ENCODE measurements around the gene TMEM86A. TPM values are rescaled to one million over a fixed set of nuclear protein-coding genes. Genes with fewer than 3 reads are reported as not detected.
"Not testable (repeated sequence)": the region's sequence is repeated elsewhere in the genome, so short reads cannot be mapped to it uniquely, and the experiment has no call there.

Gene TMEM86A
- polyA plus RNA-seq, 2 of the 4 experiments (the other 2 are of a cell fraction), result 0.10 to 0.41 TPM

- ChIA-PET CTCF (no interaction called here), POLR2A (no interaction called here)
- ATAC-seq (no peak), DNase-seq (ENCODE audit: low read depth in 1 of 2, low spot score in 1 of 2) (no peak), FAIRE-seq (no peak)
- no peak overlapping the region for H3K27ac ChIP-seq
- H3K9me3 ChIP-seq, result no peaks in the 10 kb centered on the region
- 36% methylated on average over 5 of the region's 5 CpGs for WGBS (ENCODE audit: missing lambda C conversion rate)
- H3K4me2 ChIP-seq, result no peak overlapping the region
- H3K4me1 ChIP-seq, result no peaks in the 10 kb centered on the region
- no peak for TF ChIP-seq NR3C1 (IDR thresholded peaks at IDR 0.05)
- no peak for TF ChIP-seq CHD2 (IDR thresholded peaks at IDR 0.05; ENCODE audit: low read length, partially characterized antibody)
- no peak for TF ChIP-seq PBX3 (IDR thresholded peaks at IDR 0.05)
- TF ChIP-seq KDM5A (IDR thresholded peaks at IDR 0.05), result no peak
- no peak for TF ChIP-seq RCOR1 (IDR thresholded peaks at IDR 0.05; ENCODE audit: low read depth, low read length)
- TF ChIP-seq EP300 (IDR thresholded peaks at IDR 0.05), result no peak
- H3K4me3 ChIP-seq, result no peak overlapping the region
Observed at GRCh38 chr11:18657673-18658072, 40.9 kb upstream of the TMEM86A start.

DNA sequence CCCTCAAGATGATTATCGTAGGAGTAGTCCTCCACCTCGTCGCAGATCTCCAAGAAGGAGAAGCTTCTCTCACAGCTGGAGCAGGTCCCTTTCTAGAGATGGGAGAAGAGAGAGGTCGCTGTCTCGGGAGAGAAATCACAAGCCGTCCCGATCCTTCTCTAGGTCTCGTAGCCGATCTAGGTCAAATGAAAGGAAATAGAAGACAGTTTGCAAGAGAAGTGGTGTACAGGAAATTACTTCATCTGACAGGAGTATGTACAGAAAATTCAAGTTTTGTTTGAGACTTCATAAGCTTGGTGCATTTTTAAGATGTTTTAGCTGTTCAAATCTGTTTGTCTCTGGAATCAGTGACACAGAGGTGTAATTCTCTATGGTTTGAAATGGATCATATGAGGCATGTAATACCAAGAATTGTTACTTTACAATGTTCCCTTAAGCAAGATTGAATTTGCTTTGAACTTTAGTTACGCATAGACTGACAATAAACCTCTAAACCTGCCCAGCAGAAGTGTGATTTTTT is 33.2 kb upstream of the TMEM86A start:
- CTCF ChIA-PET, result not testable (repeated sequence)
- 80% methylated on average over 10 of the region's 10 CpGs for WGBS (ENCODE audit: missing lambda C conversion rate)

DNA sequence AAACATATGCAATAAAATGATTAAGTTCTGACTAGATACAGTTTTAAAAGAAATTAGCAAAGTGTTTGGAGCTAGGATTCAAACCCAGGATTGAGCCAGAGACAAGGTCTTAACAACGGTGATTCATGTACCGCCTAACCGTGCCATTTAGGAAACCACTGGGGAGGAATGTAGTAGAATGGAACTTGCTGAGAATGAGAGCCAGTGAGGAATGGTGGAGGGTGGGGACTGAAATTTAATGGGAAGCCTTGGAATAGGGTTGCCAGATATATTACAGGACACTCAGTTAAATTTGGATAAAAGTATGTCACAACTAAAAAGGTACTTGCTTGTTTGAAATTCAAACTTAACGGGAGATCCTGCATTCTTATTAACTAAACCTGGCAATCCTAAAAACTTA is 30.4 kb upstream of the TMEM86A start:
- no peak overlapping the region for H3K4me2 ChIP-seq
- no peak overlapping the region for H3K4me3 ChIP-seq
- ChIA-PET CTCF (no interaction called here), POLR2A (no interaction called here)
- TF ChIP-seq KDM5A (IDR thresholded peaks at IDR 0.05) (no peak), SREBF2 (IDR thresholded peaks at IDR 0.05) (no peak), ZSCAN20 (CRISPR knock-in tag; IDR thresholded peaks at IDR 0.05) (no peak), HEYL (CRISPR knock-in tag; IDR thresholded peaks at IDR 0.05) (no peak), FOSL2 (IDR thresholded peaks at IDR 0.05) (no peak), FOSL2 (CRISPR knock-in tag; IDR thresholded peaks at IDR 0.05) (no peak), CHD2 (IDR thresholded peaks at IDR 0.05; ENCODE audit: low read length, partially characterized antibody) (no peak), EHMT2 (IDR thresholded peaks at IDR 0.05; ENCODE audit: low read depth) (no peak), JUN (IDR thresholded peaks at IDR 0.05) (no peak), KDM1A (IDR thresholded peaks at IDR 0.05; ENCODE audit: low read depth) (no peak), JUNB (IDR thresholded peaks at IDR 0.05) (no peak), FOSB (CRISPR knock-in tag; IDR thresholded peaks at IDR 0.05) (no peak), USF2 (IDR thresholded peaks at IDR 0.05) (no peak), BHLHE40 (IDR thresholded peaks at IDR 0.05; ENCODE audit: low read depth, low read length) (no peak), RAD21 (conservative IDR thresholded peaks at IDR 0.05 in 1 of 2, IDR thresholded peaks at IDR 0.05 in 1 of 2) (no peak), CBX8 (IDR thresholded peaks at IDR 0.05) (no peak)
- TF ChIP-seq, protein P1, sequence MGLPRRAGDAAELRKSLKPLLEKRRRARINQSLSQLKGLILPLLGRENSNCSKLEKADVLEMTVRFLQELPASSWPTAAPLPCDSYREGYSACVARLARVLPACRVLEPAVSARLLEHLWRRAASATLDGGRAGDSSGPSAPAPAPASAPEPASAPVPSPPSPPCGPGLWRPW (IDR thresholded peaks at IDR 0.05), result no peak
- FAIRE-seq (no peak), ATAC-seq (no peak), DNase-seq (ENCODE audit: low read depth in 1 of 2, low spot score in 1 of 2) (no peak)
- H3K9me3 ChIP-seq, result no peaks in the 10 kb centered on the region
- H3K4me1 ChIP-seq, result peaks cover 7% of the 10 kb centered on the region; the same call in 2 of the 3 replicates
- WGBS (ENCODE audit: missing lambda C conversion rate), result 87% methylated on average over 4 of the region's 4 CpGs
- H3K27ac ChIP-seq, result no peak overlapping the region

More for the DNA sequence above, 33.2 kb upstream of the TMEM86A start:
- DNase-seq (ENCODE audit: low read depth in 1 of 2, low spot score in 1 of 2); FAIRE-seq; H3K27ac ChIP-seq; POLR2A ChIA-PET; ATAC-seq; H3K9me3 ChIP-seq; H3K4me3 ChIP-seq; H3K4me2 ChIP-seq; H3K4me1 ChIP-seq: not testable (repeated sequence)

GRCh38 chr11:18669219-18669596 is 29.4 kb upstream of the TMEM86A start:
- no peak for FAIRE-seq
- ChIA-PET POLR2A (no interaction called here), CTCF (interaction anchor here (0.9 to 1.3 kb wide), 2 partner anchors 21 to 53 kb away, joined by 3 to 4 read pairs; no protein-coding TSS in a partner anchor)
- no peaks in the 10 kb centered on the region for H3K9me3 ChIP-seq
- ATAC-seq, result no peak
- H3K4me2 ChIP-seq, result no peak overlapping the region
- no peak for DNase-seq (ENCODE audit: low read depth in 1 of 2, low spot score in 1 of 2)
- H3K4me3 ChIP-seq, result no peak overlapping the region
- no peak overlapping the region for H3K27ac ChIP-seq
- WGBS (ENCODE audit: missing lambda C conversion rate), result 53% methylated on average over 1 of the region's 2 CpGs
- peaks cover 7% of the 10 kb centered on the region; the same call in 2 of the 3 replicates for H3K4me1 ChIP-seq
- no peak for TF ChIP-seq FOSB (CRISPR knock-in tag; IDR thresholded peaks at IDR 0.05)
- no peak for TF ChIP-seq HMGXB4 (CRISPR knock-in tag; IDR thresholded peaks at IDR 0.05; ENCODE audit: borderline replicate concordance)
- TF ChIP-seq MAFK (IDR thresholded peaks at IDR 0.05; ENCODE audit: partially characterized antibody), result no peak
- TF ChIP-seq ZC3H11A (IDR thresholded peaks at IDR 0.05), result no peak
- no peak for TF ChIP-seq HDAC2 (IDR thresholded peaks at IDR 0.05)
- TF ChIP-seq RFX5 (IDR thresholded peaks at IDR 0.05), result no peak
- no peak for TF ChIP-seq TP53 (CRISPR knock-in tag; IDR thresholded peaks at IDR 0.05)
- no peak for TF ChIP-seq SMC3 (IDR thresholded peaks at IDR 0.05)
- TF ChIP-seq, protein P2, sequence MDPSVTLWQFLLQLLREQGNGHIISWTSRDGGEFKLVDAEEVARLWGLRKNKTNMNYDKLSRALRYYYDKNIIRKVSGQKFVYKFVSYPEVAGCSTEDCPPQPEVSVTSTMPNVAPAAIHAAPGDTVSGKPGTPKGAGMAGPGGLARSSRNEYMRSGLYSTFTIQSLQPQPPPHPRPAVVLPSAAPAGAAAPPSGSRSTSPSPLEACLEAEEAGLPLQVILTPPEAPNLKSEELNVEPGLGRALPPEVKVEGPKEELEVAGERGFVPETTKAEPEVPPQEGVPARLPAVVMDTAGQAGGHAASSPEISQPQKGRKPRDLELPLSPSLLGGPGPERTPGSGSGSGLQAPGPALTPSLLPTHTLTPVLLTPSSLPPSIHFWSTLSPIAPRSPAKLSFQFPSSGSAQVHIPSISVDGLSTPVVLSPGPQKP (IDR thresholded peaks at IDR 0.05; ENCODE audit: low read depth, low read length), result no peak
- TF ChIP-seq NFE2L2 (conservative IDR thresholded peaks at IDR 0.05; ENCODE audit: low read length), result no peak
